Natural killer cell (primary cell): ENCODE results near the gene STXBP3. TPM values are rescaled to one million over a fixed set of nuclear protein-coding genes. Genes with fewer than 3 reads are reported as not detected.
"Not testable (repeated sequence)": the region's sequence is repeated elsewhere in the genome, so short reads cannot be mapped to it uniquely, and the experiment has no call there.

Experiments used
- ATAC-seq, 3 donors: fragments of 150-1000 bp in 2 of 3; fragments of 200-7000 bp in 1 of 3; cut with Tn5 transposase; 1 replicate in 1 of 3; 2 replicates in 2 of 3; pipeline ENCODE4 v1.10.0; 2021; ENCODE audit warnings: mild to moderate bottlenecking in 2 of 3, moderate library complexity in 2 of 3
- DNase-seq, 2 donors: peaks; one replicate each; pipeline versions ENCODE4 v3.0.0 to v3.0.0-alpha.2; 2013 to 2021; ENCODE audit warnings: mixed read lengths in 1 of 2
- H3K27ac ChIP-seq: one replicate; pipeline ENCODE4 v1.5.1; 2013; ENCODE audit warnings: mild to moderate bottlenecking, low read length
- H3K27me3 ChIP-seq: one replicate; pipeline ENCODE4 v1.6.1; 2013; ENCODE audit warnings: low read length; ENCODE audit not compliant: control insufficient read depth, insufficient read depth
- H3K36me3 ChIP-seq: one replicate; pipeline ENCODE4 v1.6.1; 2013; ENCODE audit warnings: low read length; ENCODE audit not compliant: control insufficient read depth, insufficient read depth
- H3K4me1 ChIP-seq: one replicate; pipeline ENCODE4 v1.6.1; 2013; ENCODE audit warnings: low read length; ENCODE audit not compliant: control insufficient read depth, insufficient read depth
- H3K4me3 ChIP-seq: one replicate; pipeline ENCODE4 v1.5.1; 2013; ENCODE audit warnings: low read length
- H3K9me3 ChIP-seq: one replicate; pipeline ENCODE4 v1.6.1; 2013; ENCODE audit warnings: low read length; ENCODE audit not compliant: control insufficient read depth, insufficient read depth
- H3K27ac Mint-ChIP-seq, 2 donors: one replicate each; pipeline ENCODE4 v1.8.0; 2022; ENCODE audit warnings: mild to moderate bottlenecking in 2 of 2, mixed read lengths in 2 of 2, moderate library complexity in 1 of 2
- H3K27me3 Mint-ChIP-seq, 2 donors: one replicate each; pipeline ENCODE4 v1.8.0; 2022; ENCODE audit warnings: low read depth in 2 of 2, mixed read lengths in 2 of 2
- H3K36me3 Mint-ChIP-seq: one replicate; pipeline ENCODE4 v1.8.0; 2022; ENCODE audit warnings: mixed read lengths
- H3K4me1 Mint-ChIP-seq, 2 donors: one replicate each; pipeline ENCODE4 v1.8.0; 2022; ENCODE audit warnings: mixed read lengths in 2 of 2
- H3K4me3 Mint-ChIP-seq: one replicate; pipeline ENCODE4 v1.8.0; 2022; ENCODE audit warnings: mild to moderate bottlenecking, moderate library complexity, mixed read lengths
- H3K9me3 Mint-ChIP-seq, 2 donors: one replicate each; pipeline ENCODE4 v1.8.0; 2022; ENCODE audit warnings: mixed read lengths in 2 of 2
- WGBS: methylation state at CpG from one replicate; pipeline ENCODE4 v1.1.7; 2013; ENCODE audit warnings: missing lambda C conversion rate; ENCODE audit not compliant: insufficient coverage; 5-methylcytosine and 5-hydroxymethylcytosine counted together
- intact Hi-C: fragments of 100-400 bp; cut with micrococcal nuclease; formaldehyde crosslinking; loops from one replicate; pipeline ENCODE4 v1.14.2; 2022
- total RNA-seq, 4 donors: library from RNA; stranded (reverse); fragments of 120-200 nt in 1 of 4; gene quantifications; one replicate each; pipeline versions ENCODE4 v1.2.3 to v1.2.4, GENCODE V29; 2013 to 2022
- TF ChIP-seq, protein P1 (sequence below): fragments of 200-600 bp; IDR thresholded peaks from one replicate; pipeline ENCODE4 v1.8.0; 2022; ENCODE audit warnings: antibody characterized with exemption

Gene STXBP3
- total RNA-seq = 10 to 100 TPM; 63.1 to 71.4 (median 69.2) TPM
- total RNA-seq (2013) = 95.8 TPM

GRCh38 chr1:108746382-108747170 is at the start of gene STXBP3:
Gene STXBP3 (plus strand): TSS chr1:108746674. CDS start chr1:108746738, 64 bp downstream.
- no peaks in the 10 kb centered on the region for H3K27me3 ChIP-seq
- WGBS = under 1% methylated on average over 75 of the region's 75 CpGs
- peak; percentile 100 for DNase-seq
- H3K36me3 ChIP-seq = peaks cover 5% of the 10 kb centered on the region
- H3K4me1 Mint-ChIP-seq = peaks cover 36 to 37% of the 10 kb centered on the region in 2 donors
- peaks cover 7% of the 10 kb centered on the region for H3K36me3 Mint-ChIP-seq
- no peaks in the 10 kb centered on the region for H3K9me3 Mint-ChIP-seq
- peak within 1 kb of the TSS; percentile 99 for H3K27ac ChIP-seq
- TF ChIP-seq, protein P1, sequence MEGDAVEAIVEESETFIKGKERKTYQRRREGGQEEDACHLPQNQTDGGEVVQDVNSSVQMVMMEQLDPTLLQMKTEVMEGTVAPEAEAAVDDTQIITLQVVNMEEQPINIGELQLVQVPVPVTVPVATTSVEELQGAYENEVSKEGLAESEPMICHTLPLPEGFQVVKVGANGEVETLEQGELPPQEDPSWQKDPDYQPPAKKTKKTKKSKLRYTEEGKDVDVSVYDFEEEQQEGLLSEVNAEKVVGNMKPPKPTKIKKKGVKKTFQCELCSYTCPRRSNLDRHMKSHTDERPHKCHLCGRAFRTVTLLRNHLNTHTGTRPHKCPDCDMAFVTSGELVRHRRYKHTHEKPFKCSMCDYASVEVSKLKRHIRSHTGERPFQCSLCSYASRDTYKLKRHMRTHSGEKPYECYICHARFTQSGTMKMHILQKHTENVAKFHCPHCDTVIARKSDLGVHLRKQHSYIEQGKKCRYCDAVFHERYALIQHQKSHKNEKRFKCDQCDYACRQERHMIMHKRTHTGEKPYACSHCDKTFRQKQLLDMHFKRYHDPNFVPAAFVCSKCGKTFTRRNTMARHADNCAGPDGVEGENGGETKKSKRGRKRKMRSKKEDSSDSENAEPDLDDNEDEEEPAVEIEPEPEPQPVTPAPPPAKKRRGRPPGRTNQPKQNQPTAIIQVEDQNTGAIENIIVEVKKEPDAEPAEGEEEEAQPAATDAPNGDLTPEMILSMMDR = peak; percentile 88
- peaks cover 3 to 6% of the 10 kb centered on the region in 2 donors for H3K27me3 Mint-ChIP-seq
- no peaks in the 10 kb centered on the region for H3K9me3 ChIP-seq
- H3K27ac Mint-ChIP-seq = peak within 1 kb of the TSS; percentile 97 to 100
- intact Hi-C loops = loop anchor here (1.0 to 5.0 kb wide), 3 partner anchors 54 to 346 kb away; partner anchors contain the start of genes PRPF38B and TMEM167B
- peak; percentile 90 to 97 (median 91) for ATAC-seq
- peaks cover 13% of the 10 kb centered on the region for H3K4me1 ChIP-seq
- peak within 1 kb of the TSS; percentile 98 for H3K4me3 ChIP-seq
- peak within 1 kb of the TSS; percentile 100 for H3K4me3 Mint-ChIP-seq

- TF ChIP-seq, protein P1 = no peak
- Mint-ChIP-seq H3K4me1 (peaks cover 22 to 44% of the 10 kb centered on the region in 2 donors), H3K27ac (peak overlapping the region; percentile 12 to 98), H3K4me3 (no peak overlapping the region), H3K27me3 (no peaks in the 10 kb centered on the region), H3K36me3 (peaks cover 32% of the 10 kb centered on the region), H3K9me3 (no peaks in the 10 kb centered on the region)
- DNase-seq (no peak), ATAC-seq (no peak)
- no peak overlapping the region for H3K27ac ChIP-seq
- intact Hi-C loops = no loop called here
- no peaks in the 10 kb centered on the region for H3K27me3 ChIP-seq
- H3K9me3 ChIP-seq = no peaks in the 10 kb centered on the region
- peaks cover 12% of the 10 kb centered on the region for H3K4me1 ChIP-seq
- no peak overlapping the region for H3K4me3 ChIP-seq
- peaks cover 67% of the 10 kb centered on the region for H3K36me3 ChIP-seq
- 84% methylated on average over 22 of the region's 22 CpGs for WGBS
Measured at GRCh38 chr1:108699375-108700332, 46.8 kb upstream of the STXBP3 start.

GRCh38 chr1:108701176-108701849 is 45.2 kb upstream of the STXBP3 start:
- Histone ChIP-seq H3K27ac (no peak overlapping the region), H3K4me1 (peaks cover 20% of the 10 kb centered on the region), H3K36me3 (peaks cover 56% of the 10 kb centered on the region), H3K4me3 (no peak overlapping the region), H3K9me3 (no peaks in the 10 kb centered on the region), H3K27me3 (no peaks in the 10 kb centered on the region)
- H3K9me3 Mint-ChIP-seq = no peaks in the 10 kb centered on the region
- no peaks in the 10 kb centered on the region for H3K27me3 Mint-ChIP-seq
- peaks cover 32% of the 10 kb centered on the region for H3K36me3 Mint-ChIP-seq
- intact Hi-C loops = no loop called here
- TF ChIP-seq, protein P1 = no peak
- WGBS = 88% methylated on average over 4 of the region's 5 CpGs
- DNase-seq = no peak
- peak overlapping the region in 1 of 2 donors; percentile 98 for H3K27ac Mint-ChIP-seq
- H3K4me3 Mint-ChIP-seq = no peak overlapping the region
- H3K4me1 Mint-ChIP-seq = peaks cover 27 to 45% of the 10 kb centered on the region in 2 donors
- no peak for ATAC-seq

DNA sequence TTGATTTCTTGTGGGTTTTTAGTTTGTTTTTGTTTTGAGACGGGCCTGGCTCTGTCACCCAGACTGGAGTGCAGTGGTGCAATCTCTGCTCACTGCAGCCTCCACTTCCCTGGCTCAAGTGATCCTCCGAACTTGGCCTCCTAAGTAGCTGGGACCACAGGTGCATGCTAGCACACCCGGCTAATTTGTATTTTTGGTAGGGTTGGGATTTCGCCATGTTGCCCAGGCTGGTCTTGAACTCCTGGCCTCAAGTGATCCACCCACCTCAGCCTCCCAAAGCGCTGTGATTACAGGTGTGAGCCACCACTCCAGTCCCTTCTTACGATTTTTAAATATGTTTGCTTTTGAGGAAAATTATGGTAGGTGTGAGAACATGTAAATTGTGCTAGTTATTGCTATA is 44.4 kb upstream of the STXBP3 start:
- H3K27me3 ChIP-seq, H3K9me3 ChIP-seq, H3K27ac ChIP-seq, H3K27ac Mint-ChIP-seq, DNase-seq, ATAC-seq, H3K4me3 ChIP-seq, H3K9me3 Mint-ChIP-seq, H3K27me3 Mint-ChIP-seq, intact Hi-C loops, H3K4me3 Mint-ChIP-seq: not testable (repeated sequence)
- Histone ChIP-seq H3K36me3 (peaks cover 48% of the 10 kb centered on the region), H3K4me1 (peaks cover 20% of the 10 kb centered on the region)
- WGBS = 98% methylated on average over 3 of the region's 6 CpGs
- peaks cover 27 to 41% of the 10 kb centered on the region in 2 donors for H3K4me1 Mint-ChIP-seq
- peaks cover 32% of the 10 kb centered on the region for H3K36me3 Mint-ChIP-seq
